GM12801 (cell line): Measurements from ENCODE around the gene WDCP.

Experiments
- CTCF ChIP-seq: IDR thresholded peaks from one replicate; pipeline ENCODE4 v1.5.1; 2011; ENCODE audit warnings: control low read depth; ENCODE audit not compliant: insufficient read length; ENCODE audit errors: extremely low read depth

Gene WDCP

GRCh38 chr2:24050041-24050979, 3.1 kb upstream of the WDCP start:
- TF ChIP-seq CTCF, result no peak

GRCh38 chr2:24049485-24050021, 2.4 kb upstream of the WDCP start, which contains the start of gene FKBP1B:
Gene FKBP1B, plus strand, starts transcription at chr2:24049741. Its CDS starts 109 bp downstream, at chr2:24049850.
- no peak for TF ChIP-seq CTCF

- TF ChIP-seq CTCF, result no peak
These were observed 1.7 kb upstream of the WDCP start for GRCh38 chr2:24048769-24049484.

GRCh38 chr2:24047703-24048033, 477 bp upstream of the WDCP start:
- TF ChIP-seq CTCF, result no peak

- TF ChIP-seq CTCF, result no peak
These were observed 627 bp downstream of the WDCP start for GRCh38 chr2:24046599-24046929.

GRCh38 chr2:24045511-24046508, 1.4 kb downstream of the WDCP start:
- TF ChIP-seq CTCF, result no peak
